HG02763 (cell line): ENCODE data around the gene ASB16.
"Not testable (repeated sequence)": the region's sequence is repeated elsewhere in the genome, so short reads cannot be mapped to it uniquely, and the experiment has no call there.

Experiments used
- ATAC-seq: cut with Tn5 transposase; IDR thresholded peaks from one replicate; pipeline ENCODE4 v1.9.1; 2021; ENCODE audit warnings: mild to moderate bottlenecking, moderate library complexity; ENCODE audit not compliant: unreplicated experiment

The ASB16 gene

DNA sequence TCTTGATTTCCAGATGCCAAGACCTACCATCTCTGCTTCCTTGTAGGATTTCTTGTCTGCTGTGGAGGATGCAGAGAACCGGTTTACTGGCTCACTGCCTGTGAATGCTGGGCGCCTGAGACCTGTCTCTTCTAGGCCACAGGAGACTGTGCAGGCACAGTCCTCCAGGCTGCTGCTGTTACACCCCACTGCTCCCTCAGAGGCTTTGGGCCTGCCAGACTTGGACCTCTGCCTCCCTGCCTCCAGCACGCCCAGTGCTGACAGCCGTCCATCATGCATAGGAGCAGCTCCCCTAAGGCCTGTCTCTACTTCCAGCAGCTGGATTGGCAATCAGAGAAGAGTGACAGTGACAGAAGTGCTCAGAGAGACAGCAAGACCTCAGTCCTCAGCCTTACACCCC is 22.7 kb upstream of the ASB16 start:
- ATAC-seq = no peak

DNA sequence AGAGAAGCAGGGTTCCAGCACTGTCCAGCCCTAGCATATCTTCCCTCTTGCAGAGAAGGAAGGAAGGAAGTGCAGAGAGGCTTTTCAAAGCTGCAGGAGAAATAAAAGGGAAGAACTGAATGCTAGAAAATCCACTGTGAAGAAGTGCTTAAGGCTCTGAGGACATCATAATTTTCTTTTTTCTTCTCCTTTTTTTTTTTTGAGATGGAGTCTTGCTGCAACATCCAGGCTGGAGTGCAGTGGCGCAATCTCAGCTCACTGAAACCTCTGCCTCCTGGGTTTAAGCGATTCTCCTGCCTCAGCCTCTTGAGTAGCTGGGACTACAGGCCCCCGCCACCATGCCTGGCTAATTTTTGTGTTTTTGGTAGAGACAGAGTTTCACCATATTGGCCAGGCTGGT is 21.4 kb upstream of the ASB16 start:
- ATAC-seq = not testable (repeated sequence)

DNA sequence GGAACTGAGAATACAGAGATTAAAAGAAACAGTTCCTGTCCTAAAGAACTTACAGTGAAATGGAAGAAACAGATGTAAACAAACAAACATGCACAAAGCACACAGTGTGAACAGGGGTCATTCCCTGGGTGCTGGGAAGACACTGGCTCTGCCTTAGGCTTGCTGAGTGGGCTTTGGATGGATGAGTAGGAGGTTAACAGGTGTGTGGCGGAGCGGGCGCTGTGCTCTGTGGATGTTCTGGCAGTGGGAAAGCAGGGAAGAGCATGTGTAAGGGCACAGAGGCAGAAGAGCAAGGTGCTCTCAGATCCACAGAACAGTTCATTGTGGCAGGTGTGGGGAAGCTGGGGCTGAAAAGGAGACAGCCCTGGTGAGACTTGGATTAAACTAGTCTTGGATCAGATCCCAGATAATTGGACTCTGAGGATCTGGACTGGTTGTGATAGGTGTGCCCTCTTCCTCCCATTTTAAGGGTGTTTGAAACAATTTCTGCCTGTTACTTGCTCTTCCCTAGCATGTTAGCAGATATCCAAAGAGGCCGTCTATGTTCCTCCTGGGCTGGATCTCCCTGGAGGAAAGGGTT is 20.7 kb upstream of the ASB16 start:
- no peak for ATAC-seq

DNA sequence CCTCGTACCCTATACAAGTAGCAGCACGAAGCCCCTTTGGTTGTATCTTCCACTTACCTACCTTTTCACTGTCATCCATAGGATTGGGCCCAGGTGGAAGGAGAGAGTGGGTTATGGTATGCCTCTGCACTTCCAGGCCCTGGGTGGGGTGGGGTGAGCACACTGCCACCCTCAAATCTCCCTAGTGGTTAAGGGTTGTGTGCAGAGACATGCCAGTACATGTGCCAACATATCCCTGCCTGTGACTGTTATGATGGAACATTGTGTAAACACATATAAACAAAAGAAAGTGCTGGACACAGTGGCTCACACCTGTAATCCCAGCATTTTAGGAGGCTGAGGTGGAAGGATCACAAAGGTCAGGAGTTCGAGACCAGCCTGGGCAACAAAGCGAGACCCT is 17.6 kb upstream of the ASB16 start:
- no peak for ATAC-seq

DNA sequence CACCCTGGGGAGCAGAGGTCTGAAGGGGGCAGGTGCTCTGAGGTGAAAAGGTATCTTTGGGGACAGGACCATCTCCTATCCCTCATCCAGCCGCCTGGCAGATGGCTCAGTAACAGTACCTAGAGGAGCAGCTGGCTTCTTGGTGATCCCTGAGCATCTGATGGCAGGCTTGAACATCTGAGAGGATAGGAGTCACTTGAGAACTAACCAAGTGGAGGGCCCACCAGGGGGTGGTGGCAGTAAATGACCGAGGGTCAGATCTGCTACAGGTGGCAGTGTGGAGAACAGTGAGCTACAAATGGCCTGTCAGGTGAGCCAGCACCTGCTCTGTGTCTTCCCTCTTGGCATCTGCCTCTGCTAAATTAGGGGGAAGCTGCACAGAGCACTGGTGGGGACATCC is 15.0 kb upstream of the ASB16 start:
- no peak for ATAC-seq

DNA sequence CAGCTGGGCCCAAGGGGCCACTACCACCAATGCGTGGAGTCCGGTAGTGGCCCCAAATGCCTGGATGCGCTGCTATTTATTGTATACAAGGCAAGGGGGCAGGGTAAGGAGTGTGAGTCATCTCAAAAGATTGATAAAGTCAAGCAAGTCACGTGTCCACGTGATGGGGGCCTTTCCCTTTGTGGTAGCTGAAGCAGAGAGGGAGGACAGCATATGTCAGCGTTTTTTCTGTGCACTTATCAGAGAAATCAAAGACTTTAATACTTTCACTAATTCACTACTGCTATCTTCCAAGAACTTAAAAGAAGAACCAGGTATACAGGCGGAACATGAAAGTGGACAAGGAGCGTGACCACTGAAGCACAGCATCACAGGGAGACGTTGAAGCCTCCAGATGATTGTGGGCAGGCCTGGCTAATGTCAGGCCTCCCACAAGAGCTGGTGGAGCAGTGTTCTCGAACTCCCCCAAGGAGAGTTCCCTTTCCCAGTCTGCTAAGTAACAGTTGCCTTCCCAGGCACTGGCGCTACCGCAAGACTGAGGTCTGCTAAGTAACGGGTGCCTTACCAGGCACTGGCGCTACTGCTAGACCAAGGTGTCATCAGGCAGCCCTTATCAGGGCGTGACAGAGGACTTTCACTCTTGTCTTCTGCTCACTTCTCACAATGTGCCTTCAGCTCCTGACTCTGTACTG is 10.8 kb upstream of the ASB16 start:
- ATAC-seq = no peak

DNA sequence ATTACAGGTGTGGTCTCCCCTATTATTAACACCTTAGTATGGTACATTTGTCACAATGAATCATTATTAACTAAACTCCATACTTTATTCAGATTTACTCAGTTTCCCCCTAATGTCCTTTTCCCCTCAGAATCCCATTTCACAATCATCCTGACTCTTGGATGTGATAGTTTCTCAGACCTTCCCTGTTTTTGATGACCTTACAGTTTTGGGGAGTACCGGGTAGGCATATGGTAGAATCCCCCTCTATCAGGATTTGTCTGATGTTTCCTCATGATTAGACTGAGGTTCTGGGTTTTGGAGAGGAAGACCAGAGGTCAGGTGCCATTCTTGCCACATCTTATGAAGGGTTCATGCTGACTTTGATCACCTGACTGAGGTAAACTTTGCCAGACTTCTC is 6.0 kb upstream of the ASB16 start:
- ATAC-seq = no peak

DNA sequence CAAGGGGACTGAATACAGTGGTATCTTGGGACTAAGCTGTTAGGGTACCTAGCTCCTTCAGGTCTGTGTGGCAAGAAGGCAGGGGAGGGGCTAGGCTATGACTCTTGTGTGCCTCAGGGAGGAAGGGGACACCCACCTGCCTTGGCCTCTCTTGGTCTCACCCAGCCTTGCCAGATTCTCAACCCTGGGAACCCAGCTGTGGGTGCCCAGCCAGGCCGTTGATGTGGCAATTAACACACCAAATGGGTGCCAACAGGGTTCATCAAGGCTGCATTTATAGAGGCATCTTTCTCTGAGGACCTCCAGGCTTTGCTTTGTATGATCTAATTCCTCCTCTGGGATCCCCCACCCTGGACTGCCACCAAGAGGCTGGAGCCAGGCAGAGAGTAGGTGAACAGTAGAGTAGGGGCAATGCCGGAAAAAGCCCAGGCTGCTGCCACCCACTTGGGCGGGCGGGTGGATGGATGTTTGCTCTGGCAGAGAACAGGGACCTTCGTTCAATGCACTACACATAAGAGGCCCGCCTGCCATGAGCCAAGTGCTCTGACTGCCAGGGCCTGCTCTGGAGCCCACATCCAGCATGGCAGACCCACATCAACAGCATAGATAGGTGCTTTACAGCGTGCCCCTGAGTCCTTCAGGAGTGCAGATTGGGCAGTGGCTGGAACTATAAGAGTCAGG is 3.2 kb upstream of the ASB16 start:
- ATAC-seq = no peak

DNA sequence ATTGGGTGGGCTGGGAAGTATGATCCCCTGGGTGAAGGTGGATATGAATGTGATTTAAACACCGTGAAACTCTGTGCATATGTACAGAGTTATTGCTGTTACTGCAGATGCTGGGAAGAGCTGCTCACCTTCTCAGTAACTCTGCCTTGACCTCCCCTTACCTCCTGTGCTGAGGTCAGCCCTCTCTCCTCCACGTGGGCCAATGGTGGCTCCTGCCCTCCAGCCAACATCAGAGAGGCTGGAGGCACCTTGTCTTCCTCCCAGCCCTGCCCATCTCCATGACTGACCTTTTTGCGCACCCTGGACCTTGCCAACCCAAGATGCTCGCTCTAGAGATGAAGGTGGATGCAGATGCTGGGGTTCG is 387 bp upstream of the ASB16 start:
- ATAC-seq = no peak

DNA sequence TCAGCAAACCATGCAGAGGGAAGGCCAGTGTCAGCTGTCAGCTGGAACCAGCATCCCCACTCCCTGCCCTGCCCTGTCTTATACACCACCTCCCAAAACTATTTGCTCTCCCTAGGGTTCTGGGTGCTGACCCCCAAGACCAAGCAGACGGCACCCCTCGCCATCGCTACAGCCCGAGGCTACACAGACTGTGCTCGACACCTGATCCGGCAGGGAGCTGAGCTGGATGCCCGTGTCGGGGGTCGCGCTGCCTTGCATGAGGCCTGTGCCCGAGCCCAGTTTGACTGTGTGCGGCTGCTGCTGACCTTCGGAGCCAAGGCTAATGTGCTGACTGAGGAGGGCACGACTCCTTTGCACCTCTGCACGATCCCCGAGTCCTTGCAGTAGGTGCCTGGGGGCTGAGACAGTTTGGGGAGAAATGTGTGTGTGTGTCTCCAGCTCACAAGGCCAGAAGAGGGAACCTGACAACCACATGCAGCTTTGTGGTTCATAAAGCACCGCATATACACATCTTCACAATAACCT is 1.5 kb downstream of the ASB16 start:
- ATAC-seq = no peak

DNA sequence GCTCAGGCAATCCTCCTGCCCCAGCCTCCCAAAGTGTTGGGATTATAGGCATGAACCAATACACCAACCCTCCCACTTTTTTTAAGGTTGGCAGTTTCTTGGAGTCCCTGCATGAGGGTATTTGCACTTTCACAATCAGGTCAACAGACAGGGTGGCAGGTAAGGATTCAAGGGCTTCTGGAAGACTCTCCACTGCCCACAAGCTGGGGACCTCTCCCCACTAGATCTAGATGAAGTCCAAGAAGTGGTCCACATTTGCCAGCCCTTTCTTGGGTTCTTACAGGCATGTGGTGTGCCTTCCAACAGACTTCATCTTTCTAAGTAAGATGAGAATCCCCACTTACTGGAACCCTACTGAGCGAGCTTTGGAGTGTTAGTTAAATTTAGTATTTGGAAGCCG is 3.9 kb downstream of the ASB16 start:
- ATAC-seq = no peak

DNA sequence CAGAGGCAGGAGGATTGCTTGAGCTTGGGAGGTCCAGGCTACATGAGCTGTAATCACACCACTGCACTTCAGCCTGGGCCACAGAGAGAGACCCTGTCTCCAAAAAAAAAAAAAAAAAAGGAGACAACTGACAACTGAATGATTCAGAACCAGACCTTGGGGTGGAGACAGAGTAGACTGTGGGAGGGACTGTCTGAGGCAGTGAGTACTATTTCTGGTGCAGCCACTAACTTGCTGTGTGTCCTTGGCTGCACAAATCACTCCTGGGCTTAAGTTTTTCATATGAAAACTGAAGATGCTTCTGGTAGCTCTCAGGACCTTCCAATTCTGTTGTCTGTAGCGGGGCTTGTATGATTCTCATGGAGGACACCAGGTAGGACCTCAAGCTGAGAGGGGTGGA is 5.8 kb downstream of the ASB16 start:
- no peak for ATAC-seq

DNA sequence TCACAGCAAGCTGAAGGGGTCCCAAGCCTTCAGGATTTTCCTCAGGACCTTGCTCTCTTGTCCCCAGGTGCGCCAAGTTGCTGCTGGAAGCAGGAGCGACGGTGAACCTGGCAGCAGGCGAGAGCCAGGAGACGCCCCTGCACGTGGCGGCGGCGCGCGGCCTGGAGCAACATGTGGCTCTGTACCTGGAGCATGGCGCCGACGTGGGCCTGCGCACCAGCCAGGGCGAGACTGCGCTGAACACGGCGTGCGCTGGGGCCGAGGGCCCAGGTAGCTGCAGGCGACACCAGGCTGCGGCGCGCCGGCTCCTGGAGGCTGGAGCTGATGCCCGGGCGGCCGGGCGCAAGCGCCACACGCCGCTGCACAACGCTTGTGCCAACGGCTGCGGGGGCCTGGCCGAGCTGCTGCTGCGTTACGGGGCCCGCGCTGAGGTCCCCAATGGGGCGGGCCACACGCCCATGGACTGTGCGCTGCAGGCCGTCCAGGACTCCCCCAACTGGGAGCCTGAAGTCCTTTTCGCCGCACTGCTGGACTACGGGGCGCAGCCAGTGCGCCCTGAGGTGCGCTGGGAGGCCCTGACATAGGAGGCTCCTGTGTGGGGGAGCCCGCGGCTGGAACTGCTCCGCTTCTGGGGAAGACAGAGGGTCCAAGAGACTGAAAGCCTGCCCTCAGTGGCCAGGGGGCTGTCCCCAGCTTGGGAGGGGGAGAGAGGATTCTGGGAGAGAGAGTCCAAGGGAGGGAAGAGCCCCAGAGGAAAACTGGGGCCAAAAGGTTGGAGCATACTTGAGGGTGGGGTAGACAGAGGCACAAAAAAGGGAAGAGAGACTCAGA is 6.4 kb downstream of the ASB16 start:
- no peak for ATAC-seq

DNA sequence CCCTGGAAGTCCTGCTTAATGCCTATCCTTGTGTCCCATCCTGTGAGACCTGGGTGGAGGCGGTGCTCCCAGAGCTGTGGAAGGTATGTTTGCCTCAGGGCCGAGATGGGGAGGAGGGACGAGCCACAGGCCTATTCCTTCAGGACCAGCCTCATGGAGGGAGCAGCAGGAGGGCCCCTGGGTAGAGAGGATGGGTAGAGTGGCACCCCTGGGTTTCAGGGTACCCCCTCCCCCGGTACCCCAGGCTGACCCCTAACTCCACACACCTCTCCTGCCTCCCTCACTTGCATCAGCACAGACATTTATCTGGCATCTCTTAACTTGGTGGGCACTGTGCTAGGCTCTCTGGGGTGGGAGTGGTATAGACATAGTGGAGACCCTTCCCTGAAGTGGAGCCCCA is 7.1 kb downstream of the ASB16 start:
- no peak for ATAC-seq

DNA sequence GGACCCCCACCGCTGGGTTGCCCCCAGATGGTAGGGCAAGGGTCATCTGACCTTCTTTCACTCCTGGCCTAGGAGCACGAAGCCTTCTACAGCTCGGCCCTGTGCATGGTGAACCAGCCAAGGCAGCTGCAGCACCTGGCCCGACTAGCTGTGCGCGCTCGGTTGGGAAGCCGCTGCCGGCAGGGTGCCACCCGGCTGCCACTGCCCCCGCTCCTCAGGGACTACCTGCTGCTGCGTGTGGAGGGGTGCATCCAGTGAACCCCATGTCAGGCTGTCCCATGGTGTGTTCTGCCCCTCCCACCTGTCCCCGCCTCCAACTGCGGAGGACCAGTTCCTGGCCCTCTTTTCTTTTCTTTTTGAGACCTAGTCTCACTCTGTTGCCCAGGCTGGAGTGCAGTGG is 7.6 kb downstream of the ASB16 start:
- ATAC-seq = no peak

DNA sequence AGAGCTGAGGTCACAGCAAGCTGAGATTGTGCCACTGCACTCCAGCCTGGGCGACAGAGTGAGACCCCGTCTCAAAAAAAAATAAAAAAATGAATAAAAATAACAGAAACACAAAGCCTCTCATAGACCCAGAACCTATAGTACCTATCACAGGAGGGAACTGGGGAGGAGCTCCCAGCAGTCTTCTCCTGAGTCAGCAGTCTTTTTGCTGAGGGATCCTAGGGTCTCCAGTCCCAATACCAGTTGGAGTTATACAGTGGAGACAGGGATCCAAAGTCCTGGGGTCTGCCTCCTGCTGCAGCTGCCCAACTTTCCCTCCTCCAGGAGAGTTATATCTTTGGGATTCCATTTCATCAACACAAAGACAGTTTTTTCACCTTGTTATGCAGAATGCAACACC is 12.5 kb downstream of the ASB16 start:
- no peak for ATAC-seq

DNA sequence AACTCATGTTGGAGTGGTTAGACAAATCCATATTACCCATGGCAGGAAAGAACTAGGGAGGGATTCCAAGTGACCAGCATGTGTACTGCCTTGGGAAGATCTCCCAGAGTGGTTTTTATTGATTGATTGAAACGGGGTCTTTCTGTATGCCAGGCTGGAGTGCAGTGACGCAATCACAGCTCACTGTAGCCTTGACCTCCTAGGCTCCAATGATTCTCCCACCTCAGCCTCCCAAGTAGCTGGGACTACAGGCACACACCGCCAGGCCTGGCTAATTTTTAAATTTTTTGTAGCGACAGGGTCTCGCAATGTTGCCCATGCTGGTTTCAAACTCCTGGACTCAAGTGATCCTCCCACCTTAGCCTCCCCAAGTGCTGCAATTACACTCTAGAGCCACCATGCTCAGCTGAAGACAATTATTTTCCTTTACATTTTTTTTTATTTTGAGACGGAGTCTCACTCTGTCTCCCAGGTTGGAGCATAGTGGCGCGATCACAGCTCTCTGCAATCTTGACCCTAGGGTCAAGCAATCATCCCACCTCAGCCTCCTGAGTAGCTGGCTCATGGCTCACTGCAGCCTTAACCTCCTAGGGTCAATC is 13.8 kb downstream of the ASB16 start:
- no peak for ATAC-seq

DNA sequence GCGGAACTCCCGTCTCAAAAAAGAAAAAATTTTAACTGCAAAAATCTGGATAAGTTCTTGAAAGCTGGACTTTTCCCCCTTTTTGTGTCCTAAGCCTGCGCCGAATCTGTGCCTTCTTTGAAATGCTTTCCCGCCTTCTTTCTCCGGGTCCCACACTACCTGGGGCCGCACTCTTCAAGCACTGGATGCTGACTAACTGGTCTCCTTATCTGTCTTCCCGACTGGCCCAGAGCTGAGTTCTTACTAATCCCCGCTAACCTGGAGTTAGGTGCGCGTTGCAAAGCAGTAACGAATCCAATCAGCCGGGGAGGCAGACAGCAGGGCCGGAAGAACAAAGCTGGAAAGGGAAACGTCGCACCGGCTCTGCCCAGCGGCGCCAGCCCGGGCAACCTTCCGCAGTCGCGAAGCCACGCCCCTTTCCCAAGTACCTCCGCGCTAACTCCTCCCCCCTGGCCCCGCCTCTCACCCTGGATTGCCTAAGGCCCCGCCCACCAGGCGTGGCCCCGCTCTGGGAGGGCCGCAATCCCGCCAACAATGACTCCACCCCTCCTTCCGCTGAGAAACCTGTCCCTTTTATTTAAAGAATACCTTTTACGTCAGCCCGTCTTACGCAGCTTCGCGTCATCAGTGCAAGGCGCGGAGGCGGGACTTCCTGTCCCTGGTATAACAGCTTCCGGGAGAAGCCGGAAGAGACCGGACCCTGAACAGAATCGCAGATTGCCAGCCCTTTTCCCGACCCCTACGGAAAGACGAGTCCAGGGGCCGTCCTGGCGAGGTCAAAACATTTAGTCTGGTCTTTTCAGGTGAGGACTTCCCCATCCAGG is 16.0 kb downstream of the ASB16 start, which contains the start of gene TMUB2:
Gene TMUB2 (plus strand): TSS at position 666 of the 824 bp plus-strand sequence. CDS start 737 bp downstream, outside the sequence.
- peak; percentile 90 for ATAC-seq

DNA sequence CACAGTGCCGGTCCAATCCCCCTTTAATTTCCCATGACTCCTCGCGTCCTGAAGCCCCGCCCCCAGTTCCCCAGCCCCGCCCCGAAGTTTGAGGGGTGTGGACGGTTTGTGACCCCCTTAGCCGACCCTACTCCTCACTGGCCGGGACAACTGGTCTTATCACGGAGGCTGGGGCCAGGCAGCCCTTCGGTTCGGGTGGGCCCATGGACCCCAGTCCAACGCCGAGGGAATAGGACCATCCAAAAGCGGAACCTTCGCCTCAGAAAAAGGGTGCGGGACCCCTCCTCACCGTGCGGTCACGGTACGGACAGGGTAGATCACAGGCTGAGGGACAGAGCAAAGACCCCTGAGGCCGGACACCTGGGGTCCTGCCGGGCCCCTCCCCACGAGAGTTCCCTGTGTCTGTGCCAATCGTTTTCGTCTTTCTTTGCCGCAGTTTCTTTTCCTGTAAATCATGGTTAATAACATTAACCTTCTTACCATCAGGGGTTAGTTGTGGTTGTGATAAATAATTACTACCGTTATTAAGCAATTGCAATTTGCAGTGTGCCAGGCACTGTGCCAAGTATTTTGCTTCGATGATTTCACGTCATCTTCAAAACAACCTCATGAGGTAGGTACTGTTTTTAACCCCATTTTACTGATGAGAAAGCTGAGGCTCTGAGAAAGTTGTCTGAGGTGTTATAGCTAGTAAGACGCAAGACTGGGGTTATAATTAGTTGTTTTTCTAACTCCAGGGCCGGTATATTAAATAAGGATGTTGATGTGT is 16.8 kb downstream of the ASB16 start:
- peak; percentile 32 for ATAC-seq
